Measurements from ENCODE around the gene NNMT.
"Not testable (repeated sequence)": the region's sequence is repeated elsewhere in the genome, so short reads cannot be mapped to it uniquely, and the experiment has no call there.

The NNMT gene

GRCh38 chr11:114322934-114323333 lies 26.7 kb downstream of the NNMT start:
- no peak for TF ChIP-seq CTCF (IDR thresholded peaks at IDR 0.05)
- no peaks in the 10 kb centered on the region for H3K9me3 ChIP-seq
- peaks cover 4 to 49% (median 36%) of the 10 kb centered on the region in 4 donors for H3K4me1 ChIP-seq
- no peak overlapping the region for H3K4me3 ChIP-seq
- H3K36me3 ChIP-seq: no peaks in the 10 kb centered on the region
- H3K27me3 ChIP-seq: no peaks in the 10 kb centered on the region
- H3K27ac ChIP-seq: peak overlapping the region; percentile 78 to 83
- DNase-seq: no peak
- intact Hi-C loops (cut with DNase I; ENCODE audit: low total_unique reads): no loop called here

- H3K4me3 ChIP-seq: no peak overlapping the region
- H3K36me3 ChIP-seq: no peaks in the 10 kb centered on the region
- intact Hi-C loops (cut with DNase I; ENCODE audit: low total_unique reads): no loop called here
- H3K9me3 ChIP-seq: peaks cover 0 to 8% (median 5%) of the 10 kb centered on the region in 3 donors
- no peak for TF ChIP-seq CTCF (IDR thresholded peaks at IDR 0.05)
- no peak for DNase-seq
- peaks cover under 1 to 17% (median 15%) of the 10 kb centered on the region in 4 donors for H3K4me1 ChIP-seq
- no peaks in the 10 kb centered on the region for H3K27me3 ChIP-seq
- no peak overlapping the region for H3K27ac ChIP-seq
These were observed 30.0 kb downstream of the NNMT start for GRCh38 chr11:114326151-114326550.

- DNase-seq: no peak
- intact Hi-C loops (cut with DNase I; ENCODE audit: low total_unique reads): no loop called here
- Histone ChIP-seq H3K9me3 (peaks cover 0 to 8% (median 5%) of the 10 kb centered on the region in 3 donors), H3K27me3 (no peaks in the 10 kb centered on the region), H3K27ac (no peak overlapping the region), H3K4me3 (no peak overlapping the region), H3K4me1 (peaks cover 0 to 11% (median 9%) of the 10 kb centered on the region in 4 donors), H3K36me3 (no peaks in the 10 kb centered on the region)
- no peak for TF ChIP-seq CTCF (IDR thresholded peaks at IDR 0.05)
These were observed 30.6 kb downstream of the NNMT start for GRCh38 chr11:114326776-114327175.

- no peak for TF ChIP-seq CTCF (IDR thresholded peaks at IDR 0.05)
- peaks cover 0 to 8% (median 5%) of the 10 kb centered on the region in 3 donors for H3K9me3 ChIP-seq
- H3K27me3 ChIP-seq: no peaks in the 10 kb centered on the region
- DNase-seq: no peak
- H3K36me3 ChIP-seq: no peaks in the 10 kb centered on the region
- intact Hi-C loops (cut with DNase I; ENCODE audit: low total_unique reads): no loop called here
- no peak overlapping the region for H3K27ac ChIP-seq
- no peaks in the 10 kb centered on the region for H3K4me1 ChIP-seq
- no peak overlapping the region for H3K4me3 ChIP-seq
These were observed 34.2 kb downstream of the NNMT start for GRCh38 chr11:114330373-114330772.

GRCh38 chr11:114340311-114341131 lies 44.3 kb downstream of the NNMT start:
- Histone ChIP-seq H3K9me3 (no peaks in the 10 kb centered on the region), H3K27ac (peak overlapping the region in 1 of 2 donors; percentile 37), H3K4me1 (peaks cover 0 to 11% (median 5%) of the 10 kb centered on the region in 4 donors), H3K27me3 (no peaks in the 10 kb centered on the region), H3K4me3 (peak overlapping the region; percentile 15 to 24), H3K36me3 (no peaks in the 10 kb centered on the region)
- intact Hi-C loops (cut with DNase I; ENCODE audit: low total_unique reads): loop anchor here (10.0 kb wide), 1 partner anchor 424 kb away; no protein-coding TSS in a partner anchor
- peak; percentile 82 to 84 for TF ChIP-seq CTCF (IDR thresholded peaks at IDR 0.05)
- peak; percentile 49 to 71 for DNase-seq

- H3K36me3 ChIP-seq, DNase-seq, H3K4me3 ChIP-seq, H3K27ac ChIP-seq, H3K9me3 ChIP-seq, H3K27me3 ChIP-seq: not testable (repeated sequence)
- intact Hi-C loops (cut with DNase I; ENCODE audit: low total_unique reads): loop anchor here (10.0 kb wide), 1 partner anchor 423 kb away; no protein-coding TSS in a partner anchor
- H3K4me1 ChIP-seq: peaks cover 0 to 14% (median 5%) of the 10 kb centered on the region in 4 donors
These were observed 45.5 kb downstream of the NNMT start for GRCh38 chr11:114341667-114342066.
